Measurements from ENCODE around the gene LRRC72. TPM values are rescaled to one million over a fixed set of nuclear protein-coding genes. Genes with fewer than 3 reads are reported as not detected.
"Not testable (repeated sequence)": the region's sequence is repeated elsewhere in the genome, so short reads cannot be mapped to it uniquely, and the experiment has no call there.

LRRC72 gene
- total RNA-seq, 4 donors from 2014 or later = not detected

- 57 to 78% methylated on average over 1 of the region's 1 CpG for WGBS, 2 donors (ENCODE audit: low coverage in 1 of 2)
- ATAC-seq = no peak
- no peak for TF ChIP-seq POLR2A (IDR thresholded peaks at IDR 0.05)
- no peak for TF ChIP-seq POLR2AphosphoS5 (IDR thresholded peaks at IDR 0.05)
- no peak for TF ChIP-seq CTCF (IDR thresholded peaks at IDR 0.05)
- no peak for TF ChIP-seq EP300 (IDR thresholded peaks at IDR 0.05)
- Histone ChIP-seq H3K4me3 (no peak overlapping the region), H3K4me1 (no peaks in the 10 kb centered on the region), H3K36me3 (no peaks in the 10 kb centered on the region), H3K27me3 (no peaks in the 10 kb centered on the region), H3K9me3 (peaks cover 0 to 4% (median 0%) of the 10 kb centered on the region in 3 donors), H3K27ac (no peak overlapping the region)
Observed at GRCh38 chr7:16590424-16590823, 63.8 kb downstream of the LRRC72 start.

GRCh38 chr7:16592395-16592794 is 65.8 kb downstream of the LRRC72 start:
- no peak for ATAC-seq
- Histone ChIP-seq H3K4me1 (no peaks in the 10 kb centered on the region), H3K27me3 (no peaks in the 10 kb centered on the region), H3K36me3 (no peaks in the 10 kb centered on the region), H3K27ac (no peak overlapping the region), H3K4me3 (no peak overlapping the region), H3K9me3 (no peaks in the 10 kb centered on the region)
- TF ChIP-seq POLR2A (IDR thresholded peaks at IDR 0.05) (no peak), POLR2AphosphoS5 (IDR thresholded peaks at IDR 0.05) (no peak), CTCF (IDR thresholded peaks at IDR 0.05) (no peak), EP300 (IDR thresholded peaks at IDR 0.05) (no peak)
- WGBS, 2 donors (ENCODE audit: low coverage in 1 of 2) = 63 to 82% methylated on average over 3 of the region's 3 CpGs

- no peaks in the 10 kb centered on the region for H3K4me1 ChIP-seq
- no peaks in the 10 kb centered on the region for H3K27me3 ChIP-seq
- no peak for ATAC-seq
- H3K4me3 ChIP-seq = no peak overlapping the region
- H3K36me3 ChIP-seq = peaks cover 0 to 12% of the 10 kb centered on the region in 2 donors
- TF ChIP-seq POLR2A (IDR thresholded peaks at IDR 0.05) (no peak), CTCF (IDR thresholded peaks at IDR 0.05) (no peak), POLR2AphosphoS5 (IDR thresholded peaks at IDR 0.05) (no peak), EP300 (IDR thresholded peaks at IDR 0.05) (no peak)
- H3K9me3 ChIP-seq = no peaks in the 10 kb centered on the region
- H3K27ac ChIP-seq = no peak overlapping the region
Observed at GRCh38 chr7:16594061-16594460, 67.4 kb downstream of the LRRC72 start.

GRCh38 chr7:16594676-16595075 is 68.1 kb downstream of the LRRC72 start:
- Histone ChIP-seq H3K4me3 (no peak overlapping the region), H3K36me3 (peaks cover 0 to 18% of the 10 kb centered on the region in 2 donors), H3K27me3 (no peaks in the 10 kb centered on the region), H3K4me1 (no peaks in the 10 kb centered on the region), H3K9me3 (no peaks in the 10 kb centered on the region), H3K27ac (no peak overlapping the region)
- 79 to 100% methylated on average over 1 of the region's 1 CpG for WGBS, 2 donors (ENCODE audit: low coverage in 1 of 2)
- TF ChIP-seq POLR2A (IDR thresholded peaks at IDR 0.05) = no peak
- no peak for TF ChIP-seq CTCF (IDR thresholded peaks at IDR 0.05)
- no peak for TF ChIP-seq EP300 (IDR thresholded peaks at IDR 0.05)
- no peak for TF ChIP-seq POLR2AphosphoS5 (IDR thresholded peaks at IDR 0.05)
- ATAC-seq = no peak

- WGBS, 2 donors (ENCODE audit: low coverage in 1 of 2) = 73 to 79% methylated on average over 4 of the region's 4 CpGs
- H3K27ac ChIP-seq, H3K4me3 ChIP-seq, H3K27me3 ChIP-seq, H3K9me3 ChIP-seq, ATAC-seq, H3K4me1 ChIP-seq: not testable (repeated sequence)
- H3K36me3 ChIP-seq = peaks cover 0 to 27% of the 10 kb centered on the region in 2 donors
Observed at GRCh38 chr7:16595596-16595995, 69.0 kb downstream of the LRRC72 start.

Measured in gastroesophageal sphincter (tissue), 4 donors.